GM12872 (cell line): Measurements from ENCODE around the gene MARK1.

ENCODE experiments used
- TF ChIP-seq, protein P1 (sequence below): IDR thresholded peaks from 3 replicates; pipeline ENCODE4 v1.5.1; 2011; ENCODE audit warnings: low read depth, mild to moderate bottlenecking, low read length, moderate library complexity; ENCODE audit not compliant: insufficient read depth

MARK1 gene

GRCh38 chr1:220706480-220706879, 178.5 kb downstream of the MARK1 start:
- TF ChIP-seq, protein P1, sequence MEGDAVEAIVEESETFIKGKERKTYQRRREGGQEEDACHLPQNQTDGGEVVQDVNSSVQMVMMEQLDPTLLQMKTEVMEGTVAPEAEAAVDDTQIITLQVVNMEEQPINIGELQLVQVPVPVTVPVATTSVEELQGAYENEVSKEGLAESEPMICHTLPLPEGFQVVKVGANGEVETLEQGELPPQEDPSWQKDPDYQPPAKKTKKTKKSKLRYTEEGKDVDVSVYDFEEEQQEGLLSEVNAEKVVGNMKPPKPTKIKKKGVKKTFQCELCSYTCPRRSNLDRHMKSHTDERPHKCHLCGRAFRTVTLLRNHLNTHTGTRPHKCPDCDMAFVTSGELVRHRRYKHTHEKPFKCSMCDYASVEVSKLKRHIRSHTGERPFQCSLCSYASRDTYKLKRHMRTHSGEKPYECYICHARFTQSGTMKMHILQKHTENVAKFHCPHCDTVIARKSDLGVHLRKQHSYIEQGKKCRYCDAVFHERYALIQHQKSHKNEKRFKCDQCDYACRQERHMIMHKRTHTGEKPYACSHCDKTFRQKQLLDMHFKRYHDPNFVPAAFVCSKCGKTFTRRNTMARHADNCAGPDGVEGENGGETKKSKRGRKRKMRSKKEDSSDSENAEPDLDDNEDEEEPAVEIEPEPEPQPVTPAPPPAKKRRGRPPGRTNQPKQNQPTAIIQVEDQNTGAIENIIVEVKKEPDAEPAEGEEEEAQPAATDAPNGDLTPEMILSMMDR = no peak

DNA sequence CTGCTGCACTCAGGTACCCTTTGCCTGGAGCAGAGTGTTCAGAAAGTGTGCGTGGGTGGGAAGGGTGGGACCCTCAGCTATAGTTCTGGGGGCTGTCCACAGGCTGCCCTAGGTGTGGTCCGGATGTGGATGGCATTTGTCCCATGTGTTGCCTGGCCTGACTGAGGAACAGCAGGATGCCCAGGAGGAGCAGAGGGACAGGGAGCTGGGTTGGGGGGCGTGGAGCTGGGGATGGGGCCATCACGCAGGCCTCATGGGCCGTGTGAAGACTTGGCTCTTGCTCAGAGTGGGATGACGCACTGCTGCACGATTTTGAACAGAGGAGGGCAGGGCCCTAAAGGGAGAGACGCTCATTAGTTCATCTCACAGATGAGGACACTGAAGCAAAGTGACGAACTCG, 179.2 kb downstream of the MARK1 start:
- TF ChIP-seq, protein P1 = no peak

DNA sequence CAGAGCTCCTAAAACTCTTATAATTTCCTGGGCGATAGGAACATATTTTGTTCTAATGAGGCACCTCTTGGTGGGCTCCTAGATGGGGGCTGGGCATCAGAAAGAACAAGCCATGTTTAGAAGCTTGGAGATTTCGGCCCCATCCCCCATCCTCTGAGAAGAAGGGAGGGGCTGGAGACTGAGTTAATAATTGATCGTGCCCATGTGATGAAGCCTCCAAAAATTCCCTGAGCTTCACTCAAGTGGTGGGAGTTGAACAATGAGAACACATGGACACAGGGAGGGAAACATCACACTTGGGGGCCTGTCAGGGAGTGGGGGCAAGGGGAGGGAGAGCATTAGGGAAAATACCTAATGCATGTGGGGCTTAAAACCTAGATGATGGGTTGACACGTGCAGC, 180.3 kb downstream of the MARK1 start:
- TF ChIP-seq, protein P1 = no peak

DNA sequence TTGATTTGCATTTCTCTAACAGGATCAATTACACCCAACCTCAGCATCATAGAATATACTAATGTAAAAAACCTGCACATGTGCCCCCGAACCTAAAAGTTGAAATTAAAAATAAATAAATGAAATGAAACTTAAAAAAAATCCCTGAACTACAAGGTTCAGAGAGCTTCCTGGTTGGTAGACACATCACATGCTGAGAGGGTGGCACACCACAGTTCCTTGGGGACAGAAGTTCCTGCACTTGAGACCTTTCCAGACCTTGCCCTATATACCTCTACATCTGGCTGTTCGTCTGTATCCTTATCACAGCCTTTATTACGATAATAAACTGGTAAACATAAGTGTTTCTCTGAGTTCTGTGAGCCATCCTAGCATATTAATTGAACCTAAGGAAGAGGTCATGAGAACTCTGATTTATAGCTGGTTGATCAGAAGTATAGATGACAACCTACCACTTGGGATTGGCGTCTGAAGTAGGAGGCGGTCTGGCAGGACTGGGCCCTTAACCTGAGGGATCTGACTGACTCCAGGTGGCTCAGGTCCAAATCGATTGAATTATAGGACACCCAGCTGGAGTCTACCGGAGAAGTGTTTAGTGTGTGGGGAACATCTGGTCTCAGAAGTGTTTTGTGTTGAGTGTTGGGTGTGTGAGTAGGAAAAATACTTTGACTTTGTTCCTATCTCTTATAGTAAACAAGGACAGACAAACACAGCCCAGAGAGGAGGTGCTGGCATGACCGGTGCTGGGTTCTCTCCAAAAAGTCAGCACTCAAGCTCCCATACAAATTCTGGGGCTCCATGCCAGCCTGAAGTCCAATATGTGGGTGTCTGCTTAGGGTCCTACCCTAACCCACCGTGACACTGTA, 181.2 kb downstream of the MARK1 start:
- TF ChIP-seq, protein P1 = no peak

DNA sequence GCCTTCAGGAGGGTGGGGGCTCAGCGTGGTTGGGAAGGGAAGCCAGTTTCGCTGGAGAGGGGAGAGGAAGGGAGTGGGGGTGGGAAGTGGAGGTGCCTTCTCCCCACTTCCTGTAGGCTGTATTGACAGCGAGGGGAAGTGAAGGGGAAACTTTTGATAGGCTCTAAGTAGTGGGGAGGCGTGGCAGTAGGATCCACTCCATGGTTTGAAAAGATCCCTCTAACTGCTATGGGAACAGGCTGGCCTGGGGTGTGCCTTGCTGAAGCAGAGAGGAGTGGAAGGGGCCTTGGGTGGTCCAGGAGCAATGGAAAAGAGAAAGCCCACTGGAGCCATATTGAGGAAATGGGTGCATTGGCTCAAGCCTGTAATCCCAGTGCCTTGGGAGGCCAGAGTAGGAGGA, 182.4 kb downstream of the MARK1 start:
- TF ChIP-seq, protein P1 = no peak

- TF ChIP-seq, protein P1 = no peak
Observed at GRCh38 chr1:220711056-220711809, 183.3 kb downstream of the MARK1 start.
